Measurements from ENCODE around the gene LRFN5.
"Not testable (repeated sequence)": the region's sequence is repeated elsewhere in the genome, so short reads cannot be mapped to it uniquely, and the experiment has no call there.

GRCh38 chr14:41911155-41911554 is 304.5 kb downstream of the LRFN5 start:
- TF ChIP-seq REST (IDR thresholded peaks at IDR 0.05; ENCODE audit: unreplicated experiment); JUNB (IDR thresholded peaks at IDR 0.05; ENCODE audit: unreplicated experiment); EZH2 (IDR thresholded peaks at IDR 0.05; ENCODE audit: low read depth, unreplicated experiment); CTCF (conservative IDR thresholded peaks at IDR 0.05; ENCODE audit: low read depth in 2 of 2); EZH2phosphoT487 (IDR thresholded peaks at IDR 0.05; ENCODE audit: unreplicated experiment); STAT1 (IDR thresholded peaks at IDR 0.05; ENCODE audit: unreplicated experiment); CREB1 (CRISPR knock-in tag; IDR thresholded peaks at IDR 0.05; ENCODE audit: low read depth); POLR2AphosphoS5 (IDR thresholded peaks at IDR 0.05; ENCODE audit: low read depth); ZNF462 (CRISPR knock-in tag; IDR thresholded peaks at IDR 0.05); ZNF331 (CRISPR knock-in tag; IDR thresholded peaks at IDR 0.05; ENCODE audit: low read depth); ETS1 (IDR thresholded peaks at IDR 0.05); NANOG (IDR thresholded peaks at IDR 0.05; ENCODE audit: borderline replicate concordance): not testable (repeated sequence)

Measured in GM23338 (cell line).